Stimulated activated CD4-positive, alpha-beta T cell treated with anti-CD3 and anti-CD28 coated beads, Interleukin-15, amount 100 ng/mL, for 24 hours (primary cell): ENCODE measurements around the gene TPM2.
A peak's percentile ranks its signal among the peaks of the same experiment; 100 is the strongest.
"Not testable (repeated sequence)": the region's sequence is repeated elsewhere in the genome, so short reads cannot be mapped to it uniquely, and the experiment has no call there.

Experiments used
- DNase-seq: peaks from one replicate; pipeline ENCODE4 v3.0.0-alpha.2; 2020

The TPM2 gene

DNA sequence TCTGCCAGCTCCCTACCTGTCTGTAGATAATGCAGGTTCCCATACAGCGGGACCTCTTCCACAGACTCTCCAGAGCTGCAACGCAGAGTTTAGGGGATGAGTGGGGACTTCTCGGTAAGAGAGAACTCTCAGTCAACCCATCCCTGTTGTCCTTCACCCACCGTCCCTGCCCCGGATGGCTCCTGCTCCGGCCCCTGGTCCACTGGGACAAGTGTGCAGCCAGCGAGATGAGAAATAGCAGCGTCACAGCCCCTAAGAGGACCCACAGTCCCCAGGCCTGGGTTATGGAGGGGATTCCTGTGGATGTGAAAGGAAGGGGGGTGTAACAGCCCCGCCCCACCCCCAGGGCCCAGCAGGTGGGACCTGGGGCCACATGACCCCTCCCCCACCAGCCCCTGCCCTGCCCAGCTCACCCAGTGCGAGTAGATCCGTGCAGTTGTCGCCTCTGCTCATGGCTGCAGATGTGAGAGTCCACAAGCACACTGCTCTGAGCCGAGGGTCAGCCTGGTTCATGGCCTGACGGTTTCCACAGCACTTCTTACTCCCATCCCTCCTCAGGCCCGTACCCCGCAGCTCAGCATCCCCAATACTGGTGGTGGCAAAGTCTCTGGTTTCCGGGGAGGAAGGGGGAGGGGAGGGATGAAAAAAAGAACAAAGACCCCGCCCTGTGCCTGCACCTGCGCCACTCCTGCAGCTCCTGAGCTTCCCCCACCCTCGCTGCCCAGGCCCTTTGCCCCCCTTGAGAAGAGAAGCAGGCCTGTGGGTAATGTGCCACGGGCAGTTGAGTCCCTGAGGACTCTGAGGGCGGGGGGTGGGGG, 39.2 kb downstream of the TPM2 start, which contains the start of gene SIT1:
Gene SIT1, minus strand, starts transcription at position 591 of the 818 bp plus-strand sequence. Its CDS starts 78 bp downstream, at position 513.
- DNase-seq, result peak; percentile 68

DNA sequence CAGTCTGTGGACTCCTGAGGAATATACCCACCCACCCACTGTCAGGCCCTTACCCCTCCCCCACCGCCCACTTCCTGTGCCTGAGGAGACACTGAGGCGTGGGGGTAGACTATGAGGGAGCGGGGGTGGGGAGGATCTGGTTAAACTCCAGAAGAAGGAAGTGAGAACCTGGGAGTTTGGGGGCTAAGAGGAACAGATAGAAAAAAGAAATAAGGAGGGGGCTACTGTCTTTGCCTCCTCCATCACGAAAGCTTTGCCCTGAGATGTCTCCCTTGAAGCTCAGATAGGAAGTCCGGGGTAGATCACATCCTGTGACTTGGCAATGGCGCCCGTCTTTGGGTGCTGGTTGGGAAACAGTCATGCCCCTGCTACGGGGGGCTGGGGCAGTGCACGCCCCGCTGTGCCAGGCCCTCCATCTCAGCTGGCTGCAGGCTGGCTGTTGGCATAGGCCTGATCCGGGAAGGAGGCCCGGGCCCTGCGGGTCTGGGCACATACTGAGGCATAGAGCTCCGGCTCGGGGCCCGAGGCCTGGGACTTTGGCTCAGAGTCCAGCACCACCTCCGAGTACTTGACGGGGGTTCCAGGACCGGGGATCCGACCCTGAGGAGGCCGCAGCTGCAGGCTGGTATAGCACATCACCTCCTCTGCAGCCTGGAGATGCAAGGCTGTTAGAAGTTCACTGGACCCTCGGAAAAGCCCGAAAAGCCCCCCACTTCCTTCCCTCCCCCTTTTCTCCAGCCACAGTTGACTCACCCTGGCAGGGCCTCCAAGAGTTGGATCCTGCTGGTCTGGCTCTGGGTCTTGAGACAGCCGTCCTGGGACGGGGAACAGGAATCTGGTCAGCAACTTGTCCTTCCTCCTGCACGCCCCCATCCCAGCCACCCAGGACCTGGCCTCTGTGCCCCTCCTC, 40.0 kb downstream of the TPM2 start:
- peak; percentile 64 for DNase-seq

DNA sequence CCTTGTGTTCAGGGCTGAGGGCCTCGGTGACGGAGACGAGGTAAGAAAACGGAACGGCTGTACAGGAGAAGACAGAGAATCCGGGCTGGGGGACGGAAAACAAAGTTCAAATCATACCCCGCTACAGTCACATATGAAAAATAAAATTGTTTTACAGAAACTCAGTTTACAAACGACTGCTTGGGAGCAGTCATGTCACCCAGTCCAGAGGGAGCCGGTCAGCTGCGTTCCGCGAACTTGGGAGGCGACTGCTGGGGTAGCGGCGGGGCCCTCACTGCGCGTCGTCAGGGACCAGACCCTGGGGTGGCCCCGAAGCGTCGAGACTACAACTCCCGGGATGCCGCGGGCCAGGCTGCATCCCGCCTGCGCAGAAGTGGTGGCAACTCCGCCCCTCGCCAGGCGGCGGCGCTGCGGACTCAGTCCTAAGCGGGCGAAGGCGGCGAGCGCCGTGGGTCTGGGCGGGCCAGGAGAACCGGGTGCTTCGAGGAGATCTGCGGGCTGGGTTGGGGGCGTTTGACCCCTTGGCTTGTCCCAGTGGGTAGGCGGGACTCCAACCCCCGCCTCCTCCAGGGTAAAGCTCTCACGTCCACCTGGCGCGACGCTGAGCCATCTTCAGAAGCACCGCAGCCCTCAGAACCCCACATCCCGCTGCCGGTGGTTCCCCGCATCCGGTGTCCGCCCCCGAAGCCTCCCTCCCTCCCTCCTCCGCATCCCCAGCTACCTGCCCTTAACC, 43.0 kb downstream of the TPM2 start:
- DNase-seq, result peak; percentile 94

DNA sequence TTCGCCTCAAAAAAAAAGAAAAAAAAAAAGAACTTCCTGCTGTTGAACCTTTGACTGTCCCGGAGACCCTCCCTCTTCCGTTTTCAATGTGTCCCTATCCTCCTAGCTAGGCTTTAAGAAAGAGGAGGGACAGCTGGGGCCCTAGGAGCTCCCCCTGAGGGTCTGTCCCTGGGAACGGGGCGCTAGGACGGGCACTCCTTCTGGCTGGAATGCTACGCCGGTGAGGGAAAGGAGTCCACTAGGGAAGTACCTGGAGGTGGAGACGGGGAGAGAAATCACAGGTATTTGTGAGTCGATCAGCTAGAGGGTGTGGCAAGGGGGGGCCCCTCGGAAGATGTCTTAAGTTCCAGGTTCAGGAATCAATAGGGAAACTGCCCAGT, 43.6 kb downstream of the TPM2 start:
- DNase-seq, result no peak

DNA sequence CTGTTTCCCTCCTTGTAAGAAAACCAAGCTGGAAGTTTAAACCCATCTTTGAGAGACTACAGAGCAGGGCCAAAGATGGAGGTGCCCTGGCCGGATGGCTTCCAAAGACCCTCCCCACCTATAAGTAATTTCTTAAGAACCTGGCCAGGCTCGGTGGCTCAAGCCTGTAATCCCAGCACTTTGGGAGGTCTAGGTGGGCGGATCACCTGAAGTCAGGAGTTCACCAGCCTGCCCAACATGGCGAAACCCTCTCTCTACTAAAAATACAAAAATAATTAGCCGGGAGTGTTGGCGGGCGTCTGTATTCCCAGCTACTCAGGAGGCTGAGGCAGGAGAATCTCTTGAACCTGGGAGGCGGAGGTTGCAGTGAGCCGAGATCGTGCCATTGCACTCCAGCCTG, 44.0 kb downstream of the TPM2 start:
- not testable (repeated sequence) for DNase-seq

DNA sequence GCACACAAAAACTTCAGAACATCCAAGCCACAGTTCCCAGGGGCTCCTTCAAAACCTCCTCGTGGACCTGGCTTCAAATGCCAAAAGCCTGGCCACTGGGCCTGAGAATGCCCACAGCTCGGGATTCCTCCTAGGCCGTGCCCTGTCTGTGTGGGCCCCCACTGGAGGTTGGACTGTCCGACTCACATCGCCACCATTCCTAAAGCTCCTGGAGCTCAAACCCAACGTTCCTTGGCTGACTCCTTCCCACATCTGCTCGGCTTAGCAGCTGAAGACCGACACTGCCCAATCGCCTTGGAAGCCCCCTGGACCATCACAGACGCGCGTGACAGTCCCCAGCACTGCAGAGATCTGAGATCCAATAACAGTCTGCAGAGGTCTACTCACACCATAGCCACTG, 46.7 kb downstream of the TPM2 start:
- DNase-seq, result no peak

DNA sequence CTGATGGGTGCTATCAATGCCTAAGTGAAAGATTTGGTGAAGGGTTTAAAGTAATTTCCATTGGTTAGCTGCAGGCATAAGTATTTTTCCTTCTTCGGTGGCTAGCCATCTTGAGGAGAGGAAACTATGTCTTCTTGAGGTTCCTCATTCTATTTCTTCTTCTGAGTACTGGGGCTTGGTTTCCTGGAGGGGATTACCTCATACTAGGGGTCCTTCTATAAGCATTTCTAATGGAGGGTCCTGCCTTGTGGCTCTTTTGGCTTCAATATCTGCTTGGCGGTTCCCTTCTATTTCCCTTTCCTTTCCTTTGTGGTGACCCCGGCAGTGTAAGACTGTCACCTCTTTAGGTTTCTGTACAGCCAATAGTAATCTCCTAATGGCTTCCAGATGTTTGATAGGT, 48.2 kb downstream of the TPM2 start:
- DNase-seq, result not testable (repeated sequence)

DNA sequence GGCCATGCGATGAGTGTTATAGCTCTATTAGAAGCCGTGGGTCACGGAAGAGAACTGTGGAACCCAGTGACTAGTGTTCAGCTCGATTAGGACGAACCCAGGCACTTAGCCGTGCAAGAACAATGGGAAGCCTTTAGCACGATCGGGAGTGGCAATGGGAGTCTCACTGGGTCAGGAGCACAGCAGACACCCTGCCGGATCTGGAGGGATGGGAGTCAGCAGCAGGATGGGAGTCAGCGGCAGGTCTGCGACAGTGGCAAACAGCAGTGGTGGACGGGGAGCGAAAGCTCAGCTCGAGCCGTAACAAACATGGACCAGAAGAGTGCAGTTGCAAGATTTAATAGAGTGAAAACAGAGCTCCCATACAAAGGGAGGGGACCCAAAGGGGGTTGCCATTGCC, 49.3 kb downstream of the TPM2 start:
- not testable (repeated sequence) for DNase-seq

DNA sequence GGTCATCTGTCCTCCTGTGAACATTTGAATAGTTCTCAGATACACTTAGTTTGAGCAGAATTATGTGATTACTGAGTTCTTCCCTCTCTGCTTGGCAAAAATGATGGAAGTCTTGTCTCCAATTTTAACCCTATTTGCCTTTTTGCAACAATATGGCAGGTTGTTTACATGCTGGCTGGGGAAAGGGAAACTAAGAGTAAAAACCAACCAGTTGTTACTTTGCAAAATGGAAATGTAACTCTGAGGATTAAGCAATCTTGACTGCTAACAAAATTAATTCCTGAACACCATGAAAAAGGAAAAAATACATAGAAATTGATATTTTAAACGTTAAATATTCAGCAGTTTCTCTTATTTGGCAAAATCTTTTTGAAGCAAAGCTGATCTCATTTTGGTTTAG, 50.1 kb downstream of the TPM2 start:
- no peak for DNase-seq

DNA sequence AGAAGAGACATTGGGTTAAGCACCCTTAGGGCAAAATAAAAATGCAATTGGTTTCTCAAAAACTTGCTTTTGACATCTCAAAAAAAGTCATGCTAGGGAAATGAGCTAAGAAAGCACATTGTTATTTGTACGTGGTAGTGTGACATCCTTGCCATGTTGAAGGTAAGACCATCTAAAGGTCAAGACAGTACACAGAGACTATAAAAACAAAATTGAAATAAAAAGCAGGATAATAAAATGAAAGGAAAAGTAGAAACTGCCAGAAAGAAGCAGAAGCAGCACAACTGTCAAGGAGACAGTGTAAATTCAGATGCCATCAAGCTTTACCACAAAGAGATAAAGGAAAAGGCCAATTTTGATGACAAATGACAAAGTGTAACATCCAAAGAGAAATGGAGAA, 50.5 kb downstream of the TPM2 start:
- DNase-seq, result not testable (repeated sequence)

DNA sequence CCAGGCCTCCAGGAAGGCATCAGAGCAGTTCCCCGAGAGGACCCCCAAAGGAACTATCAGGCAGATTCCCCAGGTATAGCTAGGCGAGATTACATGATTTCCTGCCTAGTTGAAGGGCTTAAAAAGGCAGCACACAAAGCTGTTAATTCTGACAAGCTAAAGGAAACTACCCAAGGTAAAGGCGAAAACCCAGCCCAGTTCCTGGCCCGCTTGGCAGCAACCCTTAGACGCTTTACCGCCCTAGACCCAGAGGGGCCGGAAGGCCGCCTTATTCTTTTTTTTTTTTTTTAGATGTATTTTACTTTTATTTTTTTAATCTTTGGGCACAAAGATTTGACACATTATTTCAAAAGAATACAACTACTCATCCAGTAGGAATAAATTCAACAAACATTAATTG, 51.0 kb downstream of the TPM2 start:
- peak; percentile 20 for DNase-seq

DNA sequence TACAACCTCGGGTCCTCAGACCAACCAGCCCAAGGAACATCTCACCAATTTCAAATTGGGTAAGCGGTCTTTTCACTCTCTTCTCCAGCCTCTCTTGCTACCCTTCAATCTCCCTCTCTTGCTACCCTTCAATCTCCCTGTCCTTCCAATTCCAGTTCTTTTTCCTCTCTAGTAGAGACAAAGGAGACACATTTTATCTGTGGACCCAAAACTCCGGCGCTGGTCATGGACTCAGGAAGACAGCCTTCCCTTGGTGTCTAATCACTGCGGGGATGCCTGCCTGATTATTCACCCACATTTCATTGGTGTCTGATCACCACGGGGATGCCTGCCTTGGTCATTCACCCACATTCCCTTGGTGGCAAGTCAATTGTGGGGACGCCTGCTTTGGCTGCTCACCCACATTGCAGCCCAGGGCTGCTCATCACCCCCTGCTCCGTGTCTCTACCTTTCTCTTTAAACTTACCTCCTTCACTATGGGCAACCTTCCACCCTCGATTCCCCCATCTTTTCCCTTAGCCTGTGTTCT, 52.2 kb downstream of the TPM2 start:
- DNase-seq, result not testable (repeated sequence)

DNA sequence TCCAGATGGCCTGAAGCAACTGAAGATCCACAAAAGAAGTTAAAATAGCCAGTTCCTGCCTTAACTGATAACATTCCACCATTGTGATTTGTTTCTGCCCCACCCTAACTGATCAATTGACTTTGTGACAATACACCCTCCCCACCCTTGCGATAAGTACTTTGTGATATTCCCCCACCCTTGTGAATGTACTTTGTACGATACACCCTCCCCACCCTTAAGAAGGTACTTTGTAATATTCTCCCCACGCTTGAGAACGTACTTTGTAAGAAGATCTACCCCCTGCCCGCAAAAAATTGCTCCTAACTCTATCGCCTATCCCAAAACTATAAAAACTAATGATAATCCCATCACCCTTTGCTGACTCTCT, 52.9 kb downstream of the TPM2 start:
- not testable (repeated sequence) for DNase-seq

DNA sequence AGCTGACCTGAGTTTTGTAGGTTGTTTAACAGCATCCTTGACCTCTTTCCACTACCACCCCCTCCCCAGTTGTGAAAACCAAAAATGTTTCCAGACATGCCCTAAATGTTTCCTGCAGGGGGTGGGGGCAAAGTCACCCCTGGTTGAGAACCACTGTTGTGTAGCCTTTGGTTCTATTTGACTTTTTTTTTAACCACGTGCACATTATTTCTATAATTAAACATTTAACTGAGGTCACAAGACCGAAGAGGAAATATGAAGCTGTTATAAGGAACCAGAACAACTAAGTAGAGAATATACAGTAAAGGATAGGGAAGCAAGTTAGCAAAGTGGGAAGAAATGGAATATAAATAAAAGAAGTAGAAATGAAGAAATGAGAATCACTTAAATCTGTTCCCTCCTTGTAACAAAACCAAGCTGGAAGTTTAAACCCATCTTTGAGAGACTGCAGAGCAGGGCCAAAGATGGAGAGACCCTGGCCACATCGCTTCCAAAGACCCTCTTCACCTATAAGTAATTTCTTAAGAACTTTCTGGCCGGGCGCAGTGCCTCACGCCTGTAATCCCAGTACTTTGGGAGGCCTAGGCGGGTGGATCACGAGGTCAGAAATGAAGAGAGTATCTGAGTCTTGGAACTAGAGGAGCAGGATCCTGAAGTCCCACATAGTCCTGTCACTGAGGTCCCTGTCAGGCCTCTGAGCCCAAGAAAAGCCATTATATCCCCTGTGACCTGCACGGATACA, 53.4 kb downstream of the TPM2 start:
- DNase-seq, result no peak

DNA sequence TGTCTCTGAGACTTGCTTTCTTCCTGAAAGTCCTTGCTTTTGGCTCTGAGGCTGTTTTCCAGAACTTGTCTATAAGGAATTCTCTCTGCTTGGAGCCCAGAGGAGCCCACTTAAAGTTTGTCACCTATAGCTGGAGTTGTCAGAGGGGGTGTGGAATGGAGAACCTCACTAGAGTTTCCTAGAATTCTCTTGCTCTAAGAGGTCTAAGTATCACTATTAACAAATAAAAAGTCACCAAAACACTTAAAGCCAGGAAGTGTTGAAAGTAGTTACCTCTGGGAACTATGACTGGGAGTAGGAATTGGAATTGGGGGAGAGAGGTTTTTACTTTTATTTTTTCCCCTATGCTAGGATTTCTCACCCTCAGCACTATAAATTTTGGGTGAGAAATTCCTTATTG, 54.0 kb downstream of the TPM2 start:
- no peak for DNase-seq
